ENCODE data around the gene LRCH3.

Gene LRCH3

DNA sequence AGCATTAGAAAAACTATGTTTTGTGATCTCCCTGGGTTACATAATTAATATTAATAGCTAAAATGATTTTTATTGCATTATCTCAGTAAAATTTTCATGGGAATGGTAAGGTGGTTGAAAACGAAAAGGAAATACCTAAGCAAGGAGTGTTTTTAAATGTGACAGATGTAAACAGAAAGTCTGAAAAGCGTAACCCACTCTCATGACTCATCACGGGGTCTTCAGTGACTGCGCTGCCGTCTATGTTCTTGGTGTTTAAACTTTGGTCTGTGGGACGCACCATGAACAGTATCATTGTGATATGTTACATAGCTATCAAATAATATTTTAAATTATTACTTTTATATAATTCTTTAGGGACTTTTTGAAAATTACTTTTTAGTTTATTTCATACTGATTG lies 19.8 kb downstream of the LRCH3 start:
- no peak overlapping the region for H3K27ac ChIP-seq (ENCODE audit: poor library complexity, severe bottlenecking)
- H3K4me1 ChIP-seq (ENCODE audit: insufficient read depth, poor library complexity, severe bottlenecking) = no peaks in the 10 kb centered on the region
- no peak for ATAC-seq (ENCODE audit: low read depth)
- no peak for DNase-seq (ENCODE audit: low spot score)
- no peaks in the 10 kb centered on the region for H3K9me3 ChIP-seq (ENCODE audit: severe bottlenecking)
- no peaks in the 10 kb centered on the region for H3K27me3 ChIP-seq (ENCODE audit: insufficient read depth, poor library complexity, severe bottlenecking)
- TF ChIP-seq, protein P1, sequence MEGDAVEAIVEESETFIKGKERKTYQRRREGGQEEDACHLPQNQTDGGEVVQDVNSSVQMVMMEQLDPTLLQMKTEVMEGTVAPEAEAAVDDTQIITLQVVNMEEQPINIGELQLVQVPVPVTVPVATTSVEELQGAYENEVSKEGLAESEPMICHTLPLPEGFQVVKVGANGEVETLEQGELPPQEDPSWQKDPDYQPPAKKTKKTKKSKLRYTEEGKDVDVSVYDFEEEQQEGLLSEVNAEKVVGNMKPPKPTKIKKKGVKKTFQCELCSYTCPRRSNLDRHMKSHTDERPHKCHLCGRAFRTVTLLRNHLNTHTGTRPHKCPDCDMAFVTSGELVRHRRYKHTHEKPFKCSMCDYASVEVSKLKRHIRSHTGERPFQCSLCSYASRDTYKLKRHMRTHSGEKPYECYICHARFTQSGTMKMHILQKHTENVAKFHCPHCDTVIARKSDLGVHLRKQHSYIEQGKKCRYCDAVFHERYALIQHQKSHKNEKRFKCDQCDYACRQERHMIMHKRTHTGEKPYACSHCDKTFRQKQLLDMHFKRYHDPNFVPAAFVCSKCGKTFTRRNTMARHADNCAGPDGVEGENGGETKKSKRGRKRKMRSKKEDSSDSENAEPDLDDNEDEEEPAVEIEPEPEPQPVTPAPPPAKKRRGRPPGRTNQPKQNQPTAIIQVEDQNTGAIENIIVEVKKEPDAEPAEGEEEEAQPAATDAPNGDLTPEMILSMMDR (IDR thresholded peaks at IDR 0.05; ENCODE audit: poor library complexity, severe bottlenecking) = no peak
- H3K36me3 ChIP-seq (ENCODE audit: low read depth) = peaks cover 10% of the 10 kb centered on the region
- no peak overlapping the region for H3K4me3 ChIP-seq (ENCODE audit: severe bottlenecking)

DNA sequence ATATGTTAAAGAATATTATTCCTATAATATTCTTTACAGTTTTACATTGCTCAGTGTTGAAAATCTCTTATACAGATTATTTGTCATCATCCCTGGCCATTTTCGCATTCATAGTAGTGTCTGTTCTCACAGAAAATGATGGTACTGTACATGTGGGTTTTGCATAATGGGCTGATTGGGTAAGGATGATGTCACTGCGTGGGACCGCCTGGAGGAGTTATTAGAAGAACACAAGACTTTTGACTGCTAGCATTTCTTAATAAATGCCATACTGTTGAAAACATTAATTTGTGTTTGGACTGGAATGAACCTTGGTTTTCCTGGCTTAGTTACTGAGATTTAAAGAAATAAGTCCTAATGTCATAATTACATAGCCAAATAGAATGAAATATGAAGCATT lies 20.3 kb downstream of the LRCH3 start:
- Histone ChIP-seq H3K27me3 (ENCODE audit: insufficient read depth, poor library complexity, severe bottlenecking) (no peaks in the 10 kb centered on the region), H3K27ac (ENCODE audit: poor library complexity, severe bottlenecking) (no peak overlapping the region), H3K9me3 (ENCODE audit: severe bottlenecking) (no peaks in the 10 kb centered on the region), H3K4me3 (ENCODE audit: severe bottlenecking) (no peak overlapping the region), H3K36me3 (ENCODE audit: low read depth) (peaks cover 12% of the 10 kb centered on the region), H3K4me1 (ENCODE audit: insufficient read depth, poor library complexity, severe bottlenecking) (no peaks in the 10 kb centered on the region)
- TF ChIP-seq, protein P1 (IDR thresholded peaks at IDR 0.05; ENCODE audit: poor library complexity, severe bottlenecking) = no peak
- ATAC-seq (ENCODE audit: low read depth) = no peak
- DNase-seq (ENCODE audit: low spot score) = no peak

DNA sequence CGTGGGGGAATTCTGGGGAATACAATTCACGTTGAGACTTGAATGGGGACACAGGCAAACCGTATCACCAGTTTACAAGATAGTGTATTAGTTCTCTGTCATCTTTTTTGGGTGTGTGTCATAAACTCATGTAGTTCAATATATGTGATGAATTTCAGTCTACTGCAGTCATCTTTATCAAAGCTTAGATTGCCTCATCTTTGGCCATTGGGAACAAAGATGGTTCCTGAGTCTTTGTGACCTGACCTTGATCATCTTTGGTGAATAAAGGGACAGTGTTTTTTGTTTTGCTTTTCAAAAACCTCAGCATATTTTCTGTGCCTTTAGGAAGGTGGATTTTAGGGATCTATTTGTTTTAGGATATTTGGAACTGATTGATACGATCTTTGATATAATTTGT lies 23.3 kb downstream of the LRCH3 start:
- Histone ChIP-seq H3K27me3 (ENCODE audit: insufficient read depth, poor library complexity, severe bottlenecking) (no peaks in the 10 kb centered on the region), H3K4me1 (ENCODE audit: insufficient read depth, poor library complexity, severe bottlenecking) (no peaks in the 10 kb centered on the region), H3K4me3 (ENCODE audit: severe bottlenecking) (no peak overlapping the region), H3K27ac (ENCODE audit: poor library complexity, severe bottlenecking) (no peak overlapping the region), H3K36me3 (ENCODE audit: low read depth) (peaks cover 27% of the 10 kb centered on the region), H3K9me3 (ENCODE audit: severe bottlenecking) (no peaks in the 10 kb centered on the region)
- DNase-seq (ENCODE audit: low spot score) (no peak), ATAC-seq (ENCODE audit: low read depth) (no peak)
- TF ChIP-seq, protein P1 (IDR thresholded peaks at IDR 0.05; ENCODE audit: poor library complexity, severe bottlenecking) = no peak

DNA sequence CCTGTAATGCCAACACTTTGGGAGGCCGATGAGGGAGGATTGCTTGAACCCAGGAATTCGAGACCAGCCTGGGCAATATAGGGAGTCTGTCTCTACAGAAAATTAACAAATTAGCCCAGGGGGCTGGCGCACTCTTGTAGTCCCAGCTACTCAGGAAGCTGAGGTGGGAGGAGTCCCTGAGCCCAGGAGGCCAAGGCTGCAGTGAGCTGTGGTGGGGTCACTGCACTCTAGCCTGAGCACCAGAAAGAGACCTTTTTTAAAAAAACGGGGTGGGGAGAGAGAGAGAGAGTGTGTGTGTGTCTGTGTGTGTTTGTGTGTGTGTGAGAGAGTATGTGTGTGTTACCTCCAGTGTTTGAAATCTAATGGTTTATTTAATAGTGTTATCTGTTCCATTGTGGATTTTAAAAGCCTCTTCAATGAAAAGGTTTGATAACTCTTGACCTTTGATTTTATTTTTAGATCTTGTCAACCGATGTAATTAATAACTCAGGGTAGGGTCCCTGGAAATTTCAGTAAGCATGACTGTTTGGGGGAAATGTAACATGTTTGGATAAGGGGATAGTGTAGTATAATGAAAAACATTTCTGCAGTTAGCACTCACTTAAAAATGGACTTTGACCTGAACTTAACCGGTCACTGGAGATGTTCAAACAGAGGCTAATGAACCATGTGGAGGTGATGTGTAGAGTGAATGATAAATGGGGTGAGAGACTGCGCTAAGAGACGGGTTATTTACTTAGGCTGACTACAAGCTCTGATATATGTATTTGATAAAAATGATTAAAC lies 29.7 kb downstream of the LRCH3 start:
- DNase-seq (ENCODE audit: low spot score) = no peak
- Histone ChIP-seq H3K4me3 (ENCODE audit: severe bottlenecking) (no peak overlapping the region), H3K27ac (ENCODE audit: poor library complexity, severe bottlenecking) (no peak overlapping the region), H3K9me3 (ENCODE audit: severe bottlenecking) (no peaks in the 10 kb centered on the region), H3K4me1 (ENCODE audit: insufficient read depth, poor library complexity, severe bottlenecking) (peaks cover 3% of the 10 kb centered on the region), H3K36me3 (ENCODE audit: low read depth) (peaks cover 34% of the 10 kb centered on the region), H3K27me3 (ENCODE audit: insufficient read depth, poor library complexity, severe bottlenecking) (no peaks in the 10 kb centered on the region)
- TF ChIP-seq, protein P1 (IDR thresholded peaks at IDR 0.05; ENCODE audit: poor library complexity, severe bottlenecking) = no peak
- ATAC-seq (ENCODE audit: low read depth) = no peak

DNA sequence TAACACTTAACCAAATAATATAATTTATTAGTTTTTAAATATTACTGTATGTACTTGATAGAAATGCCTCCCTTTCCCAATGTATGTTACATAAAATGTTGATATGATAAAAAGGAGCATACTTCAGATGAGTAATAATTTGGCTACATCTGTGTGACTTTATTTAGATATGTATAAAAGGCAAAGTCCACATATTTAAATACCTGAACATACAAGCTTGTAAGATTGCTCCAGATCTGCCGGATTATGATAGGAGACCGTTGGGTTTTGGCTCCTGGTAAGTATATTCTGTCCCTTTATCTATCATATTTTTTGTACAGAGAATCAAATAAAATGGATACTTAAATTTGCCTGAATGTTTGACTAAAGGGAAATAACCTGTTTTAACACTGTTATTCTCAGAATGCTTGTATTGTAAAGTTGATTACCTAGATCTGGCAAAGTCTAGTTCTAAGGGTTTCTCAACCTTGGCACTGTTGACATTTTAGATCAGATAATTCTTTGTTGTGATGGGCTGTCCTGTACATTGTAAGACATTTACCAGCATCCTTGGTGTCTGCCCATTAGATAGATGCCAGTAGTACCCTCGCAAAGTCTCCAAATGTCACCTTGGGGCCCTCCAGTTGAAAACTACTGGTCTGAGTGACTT lies 38.5 kb downstream of the LRCH3 start:
- H3K36me3 ChIP-seq (ENCODE audit: low read depth) = peaks cover 83% of the 10 kb centered on the region
- DNase-seq (ENCODE audit: low spot score) = no peak

More for the DNA sequence above, 38.5 kb downstream of the LRCH3 start:
- Histone ChIP-seq H3K9me3 (ENCODE audit: severe bottlenecking) (no peaks in the 10 kb centered on the region), H3K4me1 (ENCODE audit: insufficient read depth, poor library complexity, severe bottlenecking) (peaks cover 1% of the 10 kb centered on the region), H3K27me3 (ENCODE audit: insufficient read depth, poor library complexity, severe bottlenecking) (no peaks in the 10 kb centered on the region), H3K4me3 (ENCODE audit: severe bottlenecking) (no peak overlapping the region), H3K27ac (ENCODE audit: poor library complexity, severe bottlenecking) (no peak overlapping the region)
- ATAC-seq (ENCODE audit: low read depth) = no peak
- TF ChIP-seq, protein P1 (IDR thresholded peaks at IDR 0.05; ENCODE audit: poor library complexity, severe bottlenecking) = no peak
